Measurements from ENCODE around the gene PPP2R5A. TPM values are rescaled to one million over a fixed set of nuclear protein-coding genes. Genes with fewer than 3 reads are reported as not detected.
"Not testable (repeated sequence)": the region's sequence is repeated elsewhere in the genome, so short reads cannot be mapped to it uniquely, and the experiment has no call there.

PPP2R5A gene
- total RNA-seq, 2 experiments from 2014 or later: 59.9 to 63.9 TPM

GRCh38 chr1:212271234-212271633, 14.0 kb upstream of the PPP2R5A start:
- no peak for DNase-seq
- Mint-ChIP-seq H3K9me3 (peaks cover 2% of the 10 kb centered on the region), H3K4me1 (peaks cover 3% of the 10 kb centered on the region), H3K27me3 (peaks cover 17% of the 10 kb centered on the region), H3K27ac (no peak overlapping the region), H3K36me3 (ENCODE audit: low read depth) (peaks cover 1% of the 10 kb centered on the region), H3K4me3 (no peak overlapping the region)
- POLR2A ChIA-PET: no interaction called here
- CTCF ChIA-PET: interaction anchor here (0.8 to 2.8 kb wide), 4 partner anchors 10 to 15 kb away, joined by 3 to 8 read pairs (median 3); no protein-coding TSS in a partner anchor

GRCh38 chr1:212271823-212272485, 13.3 kb upstream of the PPP2R5A start:
- DNase-seq: no peak
- Mint-ChIP-seq H3K27me3 (peaks cover 17% of the 10 kb centered on the region), H3K4me1 (peaks cover 3% of the 10 kb centered on the region), H3K27ac (no peak overlapping the region), H3K36me3 (ENCODE audit: low read depth) (peaks cover 1% of the 10 kb centered on the region), H3K4me3 (no peak overlapping the region), H3K9me3 (peaks cover 2% of the 10 kb centered on the region)
- ChIA-PET CTCF (interaction anchor here (0.7 to 2.8 kb wide), 3 partner anchors 11 to 345 kb away, joined by 3 to 8 read pairs (median 3); no protein-coding TSS in a partner anchor), POLR2A (no interaction called here)

GRCh38 chr1:212281590-212281989, 3.6 kb upstream of the PPP2R5A start:
- DNase-seq: no peak
- no peak overlapping the region for H3K4me3 Mint-ChIP-seq
- ChIA-PET POLR2A (no interaction called here), CTCF (interaction anchor here (0.5 kb wide), 1 partner anchor 80 kb away, joined by 3 read pairs; no protein-coding TSS in a partner anchor)
- peaks cover 26% of the 10 kb centered on the region for H3K4me1 Mint-ChIP-seq
- H3K27ac Mint-ChIP-seq: no peak overlapping the region
- no peaks in the 10 kb centered on the region for H3K9me3 Mint-ChIP-seq
- H3K36me3 Mint-ChIP-seq (ENCODE audit: low read depth): peaks cover 4% of the 10 kb centered on the region
- peaks cover 11% of the 10 kb centered on the region for H3K27me3 Mint-ChIP-seq

- POLR2A ChIA-PET: interaction anchor here (1.2 kb wide), 1 partner anchor 28 kb away, joined by 3 read pairs; no protein-coding TSS in a partner anchor
- H3K4me1 Mint-ChIP-seq: peaks cover 34% of the 10 kb centered on the region
- H3K27me3 Mint-ChIP-seq: peaks cover 11% of the 10 kb centered on the region
- no peaks in the 10 kb centered on the region for H3K9me3 Mint-ChIP-seq
- peaks cover 11% of the 10 kb centered on the region for H3K36me3 Mint-ChIP-seq (ENCODE audit: low read depth)
- peak overlapping the region; percentile 99 for H3K27ac Mint-ChIP-seq
- peak; percentile 40 for DNase-seq
- H3K4me3 Mint-ChIP-seq: peak overlapping the region; percentile 100
- CTCF ChIA-PET: interaction anchor here (0.9 to 1.8 kb wide), 9 partner anchors 8 to 213 kb away, joined by 3 to 11 read pairs (median 5); no protein-coding TSS in a partner anchor
These were observed 1.5 kb upstream of the PPP2R5A start for GRCh38 chr1:212283741-212284140.

GRCh38 chr1:212284332-212284743, 872 bp upstream of the PPP2R5A start:
- Mint-ChIP-seq H3K9me3 (no peaks in the 10 kb centered on the region), H3K36me3 (ENCODE audit: low read depth) (peaks cover 14% of the 10 kb centered on the region), H3K27me3 (peaks cover 11% of the 10 kb centered on the region), H3K27ac (peak overlapping the region; percentile 99), H3K4me1 (peaks cover 38% of the 10 kb centered on the region), H3K4me3 (peak overlapping the region; percentile 100)
- ChIA-PET POLR2A (interaction anchor here (1.2 kb wide), 1 partner anchor 28 kb away, joined by 3 read pairs; no protein-coding TSS in a partner anchor), CTCF (interaction anchor here (0.8 to 1.8 kb wide), 12 partner anchors 9 to 214 kb away, joined by 3 to 11 read pairs (median 4); no protein-coding TSS in a partner anchor)
- no peak for DNase-seq

GRCh38 chr1:212285685-212286555, 710 bp downstream of the PPP2R5A start:
- Mint-ChIP-seq H3K27ac (peak overlapping the region; percentile 97), H3K36me3 (ENCODE audit: low read depth) (peaks cover 16% of the 10 kb centered on the region), H3K4me3 (peak overlapping the region; percentile 100), H3K27me3 (peaks cover 9% of the 10 kb centered on the region), H3K9me3 (no peaks in the 10 kb centered on the region), H3K4me1 (peaks cover 51% of the 10 kb centered on the region)
- CTCF ChIA-PET: interaction anchor here (0.8 to 2.8 kb wide), 4 partner anchors 17 to 251 kb away, joined by 3 to 16 read pairs (median 3); partner anchors contain the start of genes DTL and INTS7
- POLR2A ChIA-PET: no interaction called here
- DNase-seq: peak; percentile 73

- no peak for DNase-seq
- Mint-ChIP-seq H3K4me3 (peak overlapping the region; percentile 100), H3K9me3 (no peaks in the 10 kb centered on the region), H3K27ac (peak overlapping the region; percentile 97), H3K36me3 (ENCODE audit: low read depth) (peaks cover 16% of the 10 kb centered on the region), H3K4me1 (peaks cover 56% of the 10 kb centered on the region), H3K27me3 (peaks cover 5% of the 10 kb centered on the region)
- CTCF ChIA-PET: interaction anchor here (0.7 to 2.8 kb wide), 5 partner anchors 17 to 251 kb away, joined by 3 to 16 read pairs (median 3); partner anchors contain the start of genes DTL and INTS7
- POLR2A ChIA-PET: no interaction called here
These were observed 1.4 kb downstream of the PPP2R5A start for GRCh38 chr1:212286556-212287131.

GRCh38 chr1:212287261-212287895, 2.2 kb downstream of the PPP2R5A start:
- H3K36me3 Mint-ChIP-seq (ENCODE audit: low read depth): peaks cover 16% of the 10 kb centered on the region
- ChIA-PET CTCF (interaction anchor here (0.7 to 2.8 kb wide), 4 partner anchors 40 to 252 kb away, joined by 3 to 16 read pairs (median 3); partner anchors contain the start of genes DTL and INTS7), POLR2A (no interaction called here)
- peak overlapping the region; percentile 97 for H3K27ac Mint-ChIP-seq
- H3K4me3 Mint-ChIP-seq: peak overlapping the region; percentile 100
- DNase-seq: no peak
- H3K4me1 Mint-ChIP-seq: peaks cover 60% of the 10 kb centered on the region
- no peaks in the 10 kb centered on the region for H3K9me3 Mint-ChIP-seq
- no peaks in the 10 kb centered on the region for H3K27me3 Mint-ChIP-seq

GRCh38 chr1:212287995-212288394, 2.8 kb downstream of the PPP2R5A start:
- H3K27ac Mint-ChIP-seq: peak overlapping the region; percentile 21
- POLR2A ChIA-PET: not testable (repeated sequence)
- peak overlapping the region; percentile 78 for H3K4me3 Mint-ChIP-seq

GRCh38 chr1:212288615-212289014, 3.4 kb downstream of the PPP2R5A start:
- Mint-ChIP-seq H3K27me3 (no peaks in the 10 kb centered on the region), H3K36me3 (ENCODE audit: low read depth) (peaks cover 17% of the 10 kb centered on the region), H3K27ac (no peak overlapping the region), H3K4me3 (peak overlapping the region; percentile 78), H3K4me1 (peaks cover 64% of the 10 kb centered on the region), H3K9me3 (no peaks in the 10 kb centered on the region)
- ChIA-PET POLR2A (no interaction called here), CTCF (no interaction called here)
- no peak for DNase-seq

More at GRCh38 chr1:212287995-212288394, 2.8 kb downstream of the PPP2R5A start:
- DNase-seq, H3K9me3 Mint-ChIP-seq, H3K27me3 Mint-ChIP-seq: not testable (repeated sequence)
- CTCF ChIA-PET: interaction anchor here (2.8 kb wide), 1 partner anchor 253 kb away, joined by 16 read pairs; the partner anchor contains the start of genes DTL and INTS7
- peaks cover 16% of the 10 kb centered on the region for H3K36me3 Mint-ChIP-seq (ENCODE audit: low read depth)
- peaks cover 63% of the 10 kb centered on the region for H3K4me1 Mint-ChIP-seq

- peaks cover 17% of the 10 kb centered on the region for H3K36me3 Mint-ChIP-seq (ENCODE audit: low read depth)
- ChIA-PET CTCF (no interaction called here), POLR2A (no interaction called here)
- H3K27ac Mint-ChIP-seq: no peak overlapping the region
- no peaks in the 10 kb centered on the region for H3K27me3 Mint-ChIP-seq
- peaks cover 61% of the 10 kb centered on the region for H3K4me1 Mint-ChIP-seq
- no peak for DNase-seq
- H3K9me3 Mint-ChIP-seq: no peaks in the 10 kb centered on the region
- H3K4me3 Mint-ChIP-seq: peak overlapping the region; percentile 14
These were observed 4.3 kb downstream of the PPP2R5A start for GRCh38 chr1:212289262-212290077.
